GM12801 (cell line): ENCODE results near the gene COL15A1.

ENCODE experiments used
- TF ChIP-seq, protein P1 (sequence below): IDR thresholded peaks from one replicate; pipeline ENCODE4 v1.5.1; 2011; ENCODE audit warnings: control low read depth; ENCODE audit not compliant: insufficient read length; ENCODE audit errors: extremely low read depth

COL15A1 gene

DNA sequence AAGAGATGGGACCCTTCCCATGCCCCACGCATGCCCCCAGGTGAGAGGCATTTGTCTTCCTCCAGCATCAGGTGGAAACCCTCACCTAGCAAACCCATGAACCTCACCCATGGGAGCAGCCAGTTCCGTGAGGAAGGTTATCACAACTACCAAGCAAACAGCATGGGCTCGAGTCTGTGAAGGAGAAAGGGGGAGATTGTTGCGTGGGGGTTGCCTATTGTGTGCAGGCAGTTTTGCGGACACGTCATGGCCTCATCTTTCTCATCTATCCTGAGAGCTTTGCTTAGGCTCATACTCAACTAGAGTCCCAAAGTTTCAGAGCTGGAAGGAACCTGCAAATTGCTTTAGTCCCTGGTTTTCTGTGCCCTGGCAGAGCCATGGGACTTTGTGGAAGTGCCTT, 87.6 kb downstream of the COL15A1 start:
- TF ChIP-seq, protein P1, sequence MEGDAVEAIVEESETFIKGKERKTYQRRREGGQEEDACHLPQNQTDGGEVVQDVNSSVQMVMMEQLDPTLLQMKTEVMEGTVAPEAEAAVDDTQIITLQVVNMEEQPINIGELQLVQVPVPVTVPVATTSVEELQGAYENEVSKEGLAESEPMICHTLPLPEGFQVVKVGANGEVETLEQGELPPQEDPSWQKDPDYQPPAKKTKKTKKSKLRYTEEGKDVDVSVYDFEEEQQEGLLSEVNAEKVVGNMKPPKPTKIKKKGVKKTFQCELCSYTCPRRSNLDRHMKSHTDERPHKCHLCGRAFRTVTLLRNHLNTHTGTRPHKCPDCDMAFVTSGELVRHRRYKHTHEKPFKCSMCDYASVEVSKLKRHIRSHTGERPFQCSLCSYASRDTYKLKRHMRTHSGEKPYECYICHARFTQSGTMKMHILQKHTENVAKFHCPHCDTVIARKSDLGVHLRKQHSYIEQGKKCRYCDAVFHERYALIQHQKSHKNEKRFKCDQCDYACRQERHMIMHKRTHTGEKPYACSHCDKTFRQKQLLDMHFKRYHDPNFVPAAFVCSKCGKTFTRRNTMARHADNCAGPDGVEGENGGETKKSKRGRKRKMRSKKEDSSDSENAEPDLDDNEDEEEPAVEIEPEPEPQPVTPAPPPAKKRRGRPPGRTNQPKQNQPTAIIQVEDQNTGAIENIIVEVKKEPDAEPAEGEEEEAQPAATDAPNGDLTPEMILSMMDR, result no peak

DNA sequence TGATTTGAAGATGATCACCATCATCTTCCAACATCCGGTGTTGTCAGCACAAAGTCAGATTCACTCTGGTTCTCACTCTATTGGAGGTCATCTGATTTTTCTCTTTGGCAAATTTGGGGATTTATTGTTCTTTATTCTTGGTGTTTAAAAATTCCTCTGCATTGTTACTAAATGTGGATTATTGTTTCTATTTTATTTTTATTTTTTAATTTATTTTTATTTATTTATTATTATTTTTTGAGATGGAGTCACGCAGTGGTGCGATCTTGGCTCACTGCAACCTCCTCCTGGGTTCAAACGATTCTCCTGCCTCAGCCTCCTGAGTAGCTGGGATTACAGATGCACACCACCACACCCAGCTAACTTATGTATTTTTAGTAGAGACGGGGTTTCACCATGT, 88.3 kb downstream of the COL15A1 start:
- TF ChIP-seq, protein P1, result no peak

DNA sequence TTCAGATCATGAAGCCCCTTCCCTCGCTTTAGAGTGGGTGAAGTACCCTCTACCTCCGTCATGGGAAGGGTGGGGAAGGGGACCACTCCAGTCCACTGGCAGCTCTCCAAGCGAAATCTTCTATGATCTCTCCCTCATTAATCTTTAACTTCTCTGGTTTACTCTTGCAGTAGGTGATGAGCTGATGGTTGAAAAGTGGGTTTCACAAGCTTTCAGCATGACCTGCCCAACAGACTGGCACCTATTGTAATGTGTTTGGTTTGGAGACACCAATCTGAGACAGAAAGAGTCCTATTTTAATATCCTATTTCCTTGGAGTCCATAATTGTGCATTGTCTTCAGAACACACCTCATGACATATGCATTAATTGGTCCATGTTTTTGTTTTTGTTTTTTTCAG, 90.4 kb downstream of the COL15A1 start:
- TF ChIP-seq, protein P1, result no peak

DNA sequence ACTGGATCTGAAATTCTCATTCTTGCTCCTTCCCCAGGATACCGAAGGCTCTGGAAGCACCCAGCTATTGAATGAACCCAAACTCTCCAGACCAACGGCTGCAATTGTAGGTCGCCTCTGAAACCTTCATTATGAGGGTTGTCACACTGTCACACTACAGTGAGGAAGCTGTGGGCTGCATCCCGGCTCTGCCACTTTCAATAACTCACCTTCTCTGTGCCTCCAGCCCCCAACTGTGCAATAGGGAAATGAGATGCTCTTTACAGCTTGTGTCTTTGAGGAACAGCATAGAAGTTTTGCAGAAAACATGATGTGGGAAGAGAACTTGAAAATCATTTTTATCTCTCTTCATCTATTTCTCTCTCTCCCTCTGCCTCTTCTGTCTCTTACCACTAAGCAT, 91.6 kb downstream of the COL15A1 start:
- TF ChIP-seq, protein P1, result no peak

DNA sequence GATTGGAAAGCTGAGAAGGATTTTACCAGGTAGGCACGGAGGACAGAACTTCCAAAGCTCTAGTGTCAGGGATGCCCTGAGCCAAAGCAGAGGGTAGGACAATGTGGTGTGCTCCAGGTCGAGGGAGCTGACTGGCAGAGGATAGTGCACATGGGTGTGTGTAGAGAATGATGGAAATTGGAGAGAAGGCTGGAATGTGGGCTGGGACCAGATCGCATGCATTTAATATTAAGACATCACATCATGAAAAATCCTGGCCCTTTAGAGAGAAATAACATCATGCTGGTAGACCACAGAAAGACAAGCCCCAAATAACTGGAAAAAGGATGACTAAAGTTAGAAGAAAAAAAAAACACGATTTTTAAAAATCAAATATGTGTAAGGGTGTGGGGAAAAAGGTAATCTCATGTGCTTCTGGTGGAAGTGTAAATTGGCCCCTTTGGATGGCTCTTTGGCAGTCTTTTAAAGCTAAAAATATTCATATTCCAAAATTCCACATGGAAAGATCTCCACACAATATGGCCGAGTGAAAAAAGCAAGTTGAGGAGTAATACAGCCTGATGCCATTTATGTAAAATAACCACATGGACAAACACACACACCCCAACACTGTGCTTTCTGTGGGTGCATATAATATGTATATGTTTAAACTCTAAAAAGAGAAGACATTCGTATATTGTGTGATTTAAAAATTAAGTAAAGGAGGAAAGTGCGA, 94.2 kb downstream of the COL15A1 start:
- TF ChIP-seq, protein P1, result no peak

DNA sequence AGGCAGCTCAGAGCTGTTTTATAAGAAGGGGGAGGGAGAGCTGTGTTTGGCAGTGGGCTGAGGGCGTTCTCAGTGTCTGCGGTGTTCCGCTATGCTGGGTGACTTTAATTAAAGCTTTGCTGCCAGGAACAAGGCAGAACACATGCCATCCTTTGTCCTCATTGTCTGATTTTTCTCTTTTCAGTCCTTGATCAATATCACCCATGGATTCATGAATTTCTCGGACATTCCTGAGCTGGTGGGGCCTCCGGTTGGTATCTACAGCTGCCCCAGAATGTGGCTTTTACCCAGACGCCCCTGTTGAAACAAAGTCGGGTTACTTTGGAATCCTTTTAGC, 94.7 kb downstream of the COL15A1 start:
- TF ChIP-seq, protein P1, result no peak

DNA sequence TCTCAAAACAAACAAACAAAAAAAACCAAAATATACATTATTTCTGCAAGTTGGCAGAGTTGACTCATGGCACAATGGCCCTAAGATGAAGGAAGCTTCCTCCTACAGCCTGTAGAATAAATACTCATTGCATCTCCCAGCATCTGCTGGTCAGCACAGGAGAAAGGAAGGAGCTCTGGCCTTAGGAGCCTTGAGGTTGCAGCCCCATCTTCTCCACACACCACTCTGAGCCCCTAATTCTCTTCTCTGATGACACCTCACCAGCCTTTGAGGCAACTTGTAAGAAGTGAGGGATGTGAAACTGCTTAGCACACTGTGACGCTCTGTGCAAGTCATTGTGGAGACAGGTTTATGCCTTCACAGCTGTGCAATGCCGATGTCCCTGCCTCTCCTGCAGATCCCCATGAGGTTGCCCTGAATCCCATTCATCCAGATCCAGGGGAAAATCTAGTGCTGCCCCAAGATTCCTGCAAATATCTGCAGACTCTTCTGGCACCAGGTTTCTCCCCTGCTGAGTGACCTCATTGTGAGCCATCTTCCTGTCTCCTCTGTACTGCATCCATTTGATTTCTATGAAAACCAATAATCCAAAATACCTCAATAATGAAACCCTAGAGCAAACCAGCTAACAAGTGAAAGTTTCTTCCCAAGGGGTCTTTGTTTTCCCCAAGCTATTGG, 95.9 kb downstream of the COL15A1 start:
- TF ChIP-seq, protein P1, result no peak
